Measurements from ENCODE around the gene LRRC31. TPM values are rescaled to one million over a fixed set of nuclear protein-coding genes. Genes with fewer than 3 reads are reported as not detected.

The LRRC31 gene
- total RNA-seq, 1 donor: not detected

DNA sequence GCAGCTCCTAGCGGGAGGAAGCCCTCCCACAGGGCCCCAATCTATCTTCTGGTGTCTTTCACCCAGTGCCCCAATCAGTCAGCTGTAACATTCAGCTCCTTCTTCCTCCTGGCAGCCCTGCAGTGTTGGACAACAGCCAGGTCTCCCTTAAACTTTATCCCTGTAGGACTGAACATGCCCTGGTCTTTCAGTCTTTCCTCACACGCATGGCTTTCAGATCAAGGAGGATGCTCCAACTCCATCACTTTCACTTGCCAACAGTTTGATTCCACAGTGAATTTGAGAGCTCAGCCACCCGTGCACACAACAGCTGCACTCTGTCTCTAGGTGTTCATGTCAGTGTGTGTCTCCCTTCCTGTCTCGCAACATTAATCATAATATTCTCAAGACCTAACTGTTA, 28.6 kb downstream of the LRRC31 start:
- Histone ChIP-seq H3K27me3 (ENCODE audit: insufficient read depth, low read length) (no peaks in the 10 kb centered on the region), H3K4me1 (ENCODE audit: insufficient read depth, low read length) (peaks cover 22% of the 10 kb centered on the region), H3K4me3 (ENCODE audit: low read length) (no peak overlapping the region), H3K9me3 (ENCODE audit: low read depth, low read length) (no peaks in the 10 kb centered on the region)

GRCh38 chr3:169838511-169839030, 31.2 kb downstream of the LRRC31 start:
- no peaks in the 10 kb centered on the region for H3K9me3 ChIP-seq (ENCODE audit: low read depth, low read length)
- H3K4me1 ChIP-seq (ENCODE audit: insufficient read depth, low read length): peaks cover 28% of the 10 kb centered on the region
- H3K4me3 ChIP-seq (ENCODE audit: low read length): no peak overlapping the region
- H3K27me3 ChIP-seq (ENCODE audit: insufficient read depth, low read length): no peaks in the 10 kb centered on the region

GRCh38 chr3:169836942-169837275, 32.8 kb downstream of the LRRC31 start:
- Histone ChIP-seq H3K4me3 (ENCODE audit: low read length) (no peak overlapping the region), H3K27me3 (ENCODE audit: insufficient read depth, low read length) (no peaks in the 10 kb centered on the region), H3K4me1 (ENCODE audit: insufficient read depth, low read length) (peaks cover 20% of the 10 kb centered on the region), H3K9me3 (ENCODE audit: low read depth, low read length) (no peaks in the 10 kb centered on the region)

- no peak overlapping the region for H3K4me3 ChIP-seq (ENCODE audit: low read length)
- no peaks in the 10 kb centered on the region for H3K9me3 ChIP-seq (ENCODE audit: low read depth, low read length)
- peaks cover 20% of the 10 kb centered on the region for H3K4me1 ChIP-seq (ENCODE audit: insufficient read depth, low read length)
- H3K27me3 ChIP-seq (ENCODE audit: insufficient read depth, low read length): no peaks in the 10 kb centered on the region
These were observed 33.4 kb downstream of the LRRC31 start for GRCh38 chr3:169836078-169836941.

GRCh38 chr3:169835533-169835932, 34.2 kb downstream of the LRRC31 start:
- Histone ChIP-seq H3K9me3 (ENCODE audit: low read depth, low read length) (no peaks in the 10 kb centered on the region), H3K4me3 (ENCODE audit: low read length) (no peak overlapping the region), H3K27me3 (ENCODE audit: insufficient read depth, low read length) (no peaks in the 10 kb centered on the region), H3K4me1 (ENCODE audit: insufficient read depth, low read length) (peaks cover 15% of the 10 kb centered on the region)

- H3K4me3 ChIP-seq (ENCODE audit: low read length): no peak overlapping the region
- no peaks in the 10 kb centered on the region for H3K27me3 ChIP-seq (ENCODE audit: insufficient read depth, low read length)
- no peaks in the 10 kb centered on the region for H3K4me1 ChIP-seq (ENCODE audit: insufficient read depth, low read length)
- H3K9me3 ChIP-seq (ENCODE audit: low read depth, low read length): no peaks in the 10 kb centered on the region
These were observed 42.0 kb downstream of the LRRC31 start for GRCh38 chr3:169827712-169828111.

GRCh38 chr3:169825316-169825715, 44.4 kb downstream of the LRRC31 start:
- Histone ChIP-seq H3K9me3 (ENCODE audit: low read depth, low read length) (no peaks in the 10 kb centered on the region), H3K4me1 (ENCODE audit: insufficient read depth, low read length) (no peaks in the 10 kb centered on the region), H3K27me3 (ENCODE audit: insufficient read depth, low read length) (no peaks in the 10 kb centered on the region), H3K4me3 (ENCODE audit: low read length) (no peak overlapping the region)

DNA sequence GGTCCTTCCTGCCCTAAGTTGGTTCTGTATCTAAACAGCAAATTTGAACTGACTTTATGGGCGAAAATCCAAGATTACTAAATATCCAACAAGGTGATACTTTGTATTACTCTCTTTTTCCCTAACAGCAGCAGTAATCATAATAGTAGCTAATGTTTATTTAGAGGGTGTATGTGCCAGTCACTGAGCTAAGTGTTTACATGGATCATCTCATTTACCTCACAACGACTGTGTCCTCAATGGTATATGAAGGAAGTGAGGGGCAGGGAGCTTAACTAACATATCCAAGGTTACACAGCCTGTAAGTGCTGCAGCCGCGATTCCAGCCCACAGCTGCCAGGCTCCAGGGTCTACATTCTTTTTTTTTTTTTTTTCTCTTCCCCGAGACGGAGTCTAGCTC, 46.8 kb downstream of the LRRC31 start:
- Histone ChIP-seq H3K9me3 (ENCODE audit: low read depth, low read length) (no peaks in the 10 kb centered on the region), H3K27me3 (ENCODE audit: insufficient read depth, low read length) (no peaks in the 10 kb centered on the region), H3K4me3 (ENCODE audit: low read length) (no peak overlapping the region), H3K4me1 (ENCODE audit: insufficient read depth, low read length) (no peaks in the 10 kb centered on the region)

GRCh38 chr3:169822540-169822939, 47.2 kb downstream of the LRRC31 start:
- no peaks in the 10 kb centered on the region for H3K4me1 ChIP-seq (ENCODE audit: insufficient read depth, low read length)
- H3K9me3 ChIP-seq (ENCODE audit: low read depth, low read length): no peaks in the 10 kb centered on the region
- no peak overlapping the region for H3K4me3 ChIP-seq (ENCODE audit: low read length)
- no peaks in the 10 kb centered on the region for H3K27me3 ChIP-seq (ENCODE audit: insufficient read depth, low read length)

- H3K9me3 ChIP-seq (ENCODE audit: low read depth, low read length): no peaks in the 10 kb centered on the region
- no peaks in the 10 kb centered on the region for H3K27me3 ChIP-seq (ENCODE audit: insufficient read depth, low read length)
- no peaks in the 10 kb centered on the region for H3K4me1 ChIP-seq (ENCODE audit: insufficient read depth, low read length)
- no peak overlapping the region for H3K4me3 ChIP-seq (ENCODE audit: low read length)
These were observed 47.6 kb downstream of the LRRC31 start for GRCh38 chr3:169822091-169822490.

DNA sequence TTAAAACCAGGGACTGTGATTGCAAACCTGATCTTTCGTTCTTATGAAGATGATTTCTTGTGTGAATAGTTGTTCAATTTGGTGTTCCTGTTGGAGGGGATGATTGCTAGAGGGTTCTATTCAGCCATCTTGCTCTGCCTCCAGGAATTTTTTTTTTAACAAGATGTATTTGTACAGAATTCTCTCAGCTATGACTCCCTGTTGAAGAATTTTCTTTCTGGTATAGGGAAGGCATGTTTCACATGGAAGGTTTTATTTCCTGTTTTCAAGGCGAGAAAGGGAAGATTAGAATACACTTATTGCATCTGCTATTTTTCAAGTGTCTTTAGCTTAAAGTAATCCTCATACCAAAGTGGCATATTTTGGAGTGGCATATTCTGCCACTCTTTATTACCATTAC, 51.4 kb downstream of the LRRC31 start:
- Histone ChIP-seq H3K4me1 (ENCODE audit: insufficient read depth, low read length) (peaks cover 10% of the 10 kb centered on the region), H3K9me3 (ENCODE audit: low read depth, low read length) (peaks cover 10% of the 10 kb centered on the region), H3K27me3 (ENCODE audit: insufficient read depth, low read length) (no peaks in the 10 kb centered on the region), H3K4me3 (ENCODE audit: low read length) (no peak overlapping the region)

DNA sequence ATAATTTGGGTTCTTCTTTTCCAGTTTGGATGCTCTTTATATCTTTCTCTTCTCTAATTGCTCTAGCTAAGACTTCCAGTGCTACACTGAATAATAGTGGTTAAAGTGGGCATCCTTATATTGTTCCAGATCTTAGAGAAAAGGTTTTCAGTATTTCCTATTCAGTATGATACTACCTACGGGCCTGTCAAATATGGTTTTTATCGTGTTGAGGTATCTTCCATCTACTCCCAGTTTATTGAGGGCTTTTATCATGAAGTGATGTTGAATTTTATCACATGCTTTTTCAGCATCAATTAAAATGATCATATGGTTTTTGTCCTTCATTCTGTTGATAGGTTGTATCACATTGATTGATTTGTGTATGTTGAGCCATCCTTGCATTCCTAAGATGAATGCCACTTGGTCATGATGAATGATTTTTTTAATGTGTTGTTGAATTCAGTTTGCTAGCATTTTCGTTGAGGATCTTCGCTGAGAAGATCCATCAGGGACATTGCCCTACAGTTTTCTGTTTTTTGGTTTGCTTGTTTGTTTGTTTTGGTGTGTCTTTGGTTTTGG, 54.1 kb downstream of the LRRC31 start:
- Histone ChIP-seq H3K9me3 (ENCODE audit: low read depth, low read length) (peaks cover 10% of the 10 kb centered on the region), H3K4me3 (ENCODE audit: low read length) (no peak overlapping the region), H3K4me1 (ENCODE audit: insufficient read depth, low read length) (peaks cover 29% of the 10 kb centered on the region), H3K27me3 (ENCODE audit: insufficient read depth, low read length) (no peaks in the 10 kb centered on the region)

DNA sequence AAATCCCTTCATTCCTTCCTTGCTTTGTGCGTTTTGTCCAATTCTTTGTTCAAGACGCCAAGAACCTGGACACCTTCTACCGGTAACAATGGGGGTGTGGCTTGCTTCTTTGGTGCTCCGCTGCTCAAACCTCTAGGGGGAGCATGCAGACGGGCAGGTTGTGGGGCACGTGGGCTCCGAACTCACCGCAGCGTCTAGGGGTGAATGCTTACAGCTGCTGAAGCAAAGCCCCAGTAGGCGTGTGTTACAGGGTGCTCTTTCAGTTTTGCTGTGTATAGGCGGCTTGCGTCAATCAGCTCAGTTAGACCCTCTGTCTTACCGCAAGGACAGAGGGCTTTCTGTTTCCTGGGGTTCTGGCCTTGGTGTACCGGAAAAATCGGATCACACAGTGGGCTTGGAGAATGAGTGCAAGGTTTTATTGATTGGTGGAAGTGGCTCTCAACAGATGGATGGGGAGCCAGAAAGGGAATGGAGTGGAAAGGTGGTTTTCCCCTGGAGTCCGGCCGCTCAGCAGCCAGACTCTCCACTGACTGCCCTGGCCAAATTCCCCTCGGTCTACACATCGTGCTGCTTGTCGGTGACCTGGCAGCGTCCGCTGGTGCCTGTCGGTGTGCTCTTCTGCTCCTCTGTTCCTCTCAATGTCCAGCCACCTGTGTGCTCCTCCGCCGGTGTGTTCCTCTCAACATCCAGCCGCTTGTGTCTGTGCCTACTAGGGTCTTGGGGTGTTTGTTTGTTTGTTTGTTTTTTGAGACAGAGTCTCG, 55.8 kb downstream of the LRRC31 start:
- Histone ChIP-seq H3K4me3 (ENCODE audit: low read length) (peak overlapping the region; percentile 43), H3K4me1 (ENCODE audit: insufficient read depth, low read length) (peaks cover 29% of the 10 kb centered on the region), H3K27me3 (ENCODE audit: insufficient read depth, low read length) (no peaks in the 10 kb centered on the region), H3K9me3 (ENCODE audit: low read depth, low read length) (peaks cover 10% of the 10 kb centered on the region)

- Histone ChIP-seq H3K9me3 (ENCODE audit: low read depth, low read length) (peaks cover 10% of the 10 kb centered on the region), H3K4me3 (ENCODE audit: low read length) (peak overlapping the region; percentile 43)
These were observed 56.5 kb downstream of the LRRC31 start for GRCh38 chr3:169813278-169813677.

More at GRCh38 chr3:169813278-169813677, 56.5 kb downstream of the LRRC31 start:
- H3K27me3 ChIP-seq (ENCODE audit: insufficient read depth, low read length): no peaks in the 10 kb centered on the region
- H3K4me1 ChIP-seq (ENCODE audit: insufficient read depth, low read length): peaks cover 29% of the 10 kb centered on the region

Data from mononuclear cell (primary cell).